ENCODE results near the gene TNIK. TPM values are rescaled to one million over a fixed set of nuclear protein-coding genes. Genes with fewer than 3 reads are reported as not detected.
A peak's percentile ranks its signal among the peaks of the same experiment; 100 is the strongest.

The TNIK gene
- total and polyA plus RNA-seq, 10 of the 15 experiments (the other 5 are each of a cell fraction or from before 2014, with no cell fraction given) = 13.9 to 74.3 (median 48.2) TPM

DNA sequence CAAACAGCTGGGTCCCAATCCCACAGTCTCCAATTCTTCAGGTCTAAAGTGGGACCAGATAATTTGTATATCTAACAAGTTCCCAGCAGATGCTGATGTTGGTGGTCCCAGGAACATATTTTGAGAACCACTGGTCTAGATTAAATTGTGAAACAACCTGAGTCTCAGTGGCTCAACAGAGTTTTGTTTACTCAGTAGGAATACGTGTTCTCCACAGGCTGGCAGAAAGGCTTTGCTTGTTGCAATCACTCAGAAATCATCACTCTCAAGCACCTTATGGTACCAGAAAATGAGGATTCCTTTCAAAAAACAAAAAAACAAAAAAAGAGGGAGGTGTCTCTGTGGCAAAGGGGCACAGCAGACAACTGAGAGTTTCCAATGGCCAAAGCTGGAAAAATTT, 118.0 kb downstream of the TNIK start (continued):
- TF ChIP-seq, protein P1, sequence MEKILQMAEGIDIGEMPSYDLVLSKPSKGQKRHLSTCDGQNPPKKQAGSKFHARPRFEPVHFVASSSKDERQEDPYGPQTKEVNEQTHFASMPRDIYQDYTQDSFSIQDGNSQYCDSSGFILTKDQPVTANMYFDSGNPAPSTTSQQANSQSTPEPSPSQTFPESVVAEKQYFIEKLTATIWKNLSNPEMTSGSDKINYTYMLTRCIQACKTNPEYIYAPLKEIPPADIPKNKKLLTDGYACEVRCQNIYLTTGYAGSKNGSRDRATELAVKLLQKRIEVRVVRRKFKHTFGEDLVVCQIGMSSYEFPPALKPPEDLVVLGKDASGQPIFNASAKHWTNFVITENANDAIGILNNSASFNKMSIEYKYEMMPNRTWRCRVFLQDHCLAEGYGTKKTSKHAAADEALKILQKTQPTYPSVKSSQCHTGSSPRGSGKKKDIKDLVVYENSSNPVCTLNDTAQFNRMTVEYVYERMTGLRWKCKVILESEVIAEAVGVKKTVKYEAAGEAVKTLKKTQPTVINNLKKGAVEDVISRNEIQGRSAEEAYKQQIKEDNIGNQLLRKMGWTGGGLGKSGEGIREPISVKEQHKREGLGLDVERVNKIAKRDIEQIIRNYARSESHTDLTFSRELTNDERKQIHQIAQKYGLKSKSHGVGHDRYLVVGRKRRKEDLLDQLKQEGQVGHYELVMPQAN (conservative IDR thresholded peaks at IDR 0.05) = no peak
- no peak for TF ChIP-seq FOS (IDR thresholded peaks at IDR 0.05; ENCODE audit: borderline replicate concordance, extremely low read depth, insufficient read length)
- TF ChIP-seq SP1 (IDR thresholded peaks at IDR 0.05; ENCODE audit: low read depth, low read length) = no peak
- TF ChIP-seq BHLHE40 (IDR thresholded peaks at IDR 0.05; ENCODE audit: borderline replicate concordance in 1 of 2, low read depth in 2 of 2, low read length in 1 of 2) = no peak
- TF ChIP-seq RAD51 (IDR thresholded peaks at IDR 0.05) = no peak
- TF ChIP-seq PML (IDR thresholded peaks at IDR 0.05; ENCODE audit: low read length) = no peak
- no peak for TF ChIP-seq RAD21 (IDR thresholded peaks at IDR 0.05; ENCODE audit: insufficient read depth, low read depth, low read length)

DNA sequence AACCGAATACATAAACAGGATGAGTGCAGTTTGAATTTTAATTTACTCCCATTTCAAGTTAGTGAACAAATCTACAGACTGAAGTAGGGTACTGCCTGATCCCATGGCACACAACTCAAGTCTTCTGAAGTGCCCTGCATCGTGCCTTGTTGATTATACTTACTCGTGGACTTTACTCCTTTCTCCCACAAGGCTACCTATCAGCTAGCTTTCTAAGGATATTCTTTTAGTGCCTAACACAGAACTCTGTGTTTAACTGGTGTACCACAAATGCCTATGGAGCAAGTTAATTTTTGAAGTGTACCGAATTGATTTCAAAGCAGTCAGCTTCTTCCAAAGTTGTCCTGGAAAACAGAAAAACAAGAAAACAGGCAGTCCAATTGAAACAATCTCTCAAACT, 119.8 kb downstream of the TNIK start:
- no peaks in the 10 kb centered on the region for H4K20me1 ChIP-seq (ENCODE audit: control insufficient read depth, insufficient read depth)
- CTCF ChIA-PET = interaction anchor here (0.7 to 1.3 kb wide), 7 partner anchors 9 to 417 kb away, joined by 3 to 5 read pairs (median 3); no protein-coding TSS in a partner anchor
- peaks cover 35% of the 10 kb centered on the region for H3K4me1 ChIP-seq (ENCODE audit: control insufficient read depth, insufficient read depth, low read length)
- no peaks in the 10 kb centered on the region for H3K27me3 ChIP-seq (replicated peaks in 1 of 2; ENCODE audit: control insufficient read depth in 2 of 2, insufficient read depth in 2 of 2, low read length in 1 of 2)
- RAD21 ChIA-PET (ENCODE audit: unreplicated experiment) = interaction anchor here (0.6 to 1.3 kb wide), 6 partner anchors 9 to 321 kb away, joined by 3 to 6 read pairs (median 4); no protein-coding TSS in a partner anchor
- H2AFZ ChIP-seq (ENCODE audit: control insufficient read depth, low read depth, low read length) = no peak overlapping the region
- H3K9me3 ChIP-seq (replicated peaks; ENCODE audit: control insufficient read depth, insufficient read depth, low read length) = peaks cover 15% of the 10 kb centered on the region
- H3K4me3 ChIP-seq = no peak overlapping the region
- H3K27ac ChIP-seq (ENCODE audit: control insufficient read depth, insufficient read depth) = peak overlapping the region; percentile 22; the same call in 1 of the 2 replicates
- intact Hi-C loops (cut with micrococcal nuclease; ENCODE audit: unreplicated experiment) (loop anchor here (10.0 kb wide), 1 partner anchor 224 kb away; no protein-coding TSS in a partner anchor), in situ Hi-C loops (cut with MboI) (no loop called here)
- peaks cover 1 to 12% of the 10 kb centered on the region in 2 experiments; a peak in 3 of 4 replicates for H3K36me3 ChIP-seq (ENCODE audit: control insufficient read depth in 2 of 2, insufficient read depth in 2 of 2, low read length in 1 of 2)
- no peak for ATAC-seq
- POLR2A ChIA-PET = interaction anchor here (0.6 to 1.4 kb wide), 2 partner anchors 11 to 157 kb away, joined by 3 to 9 read pairs; no protein-coding TSS in a partner anchor
- no peak for FAIRE-seq
- H3K9ac ChIP-seq (ENCODE audit: control insufficient read depth, insufficient read depth, low read length) = no peak overlapping the region
- no peak for DNase-seq (ENCODE audit: low read depth, low spot score)
- H3K79me2 ChIP-seq (ENCODE audit: control insufficient read depth, insufficient read depth, low read length) = peaks cover 85% of the 10 kb centered on the region
- H3K4me2 ChIP-seq (ENCODE audit: control insufficient read depth, insufficient read depth) = no peak overlapping the region
- no TSS peak for BruUV-seq (replicated peaks)
- SMC1A ChIA-PET (ENCODE audit: uncharacterized antibody, unreplicated experiment) = interaction anchor here (0.9 to 4.8 kb wide), 6 partner anchors 9 to 61 kb away, joined by 3 to 41 read pairs (median 6); no protein-coding TSS in a partner anchor
- WGBS (ENCODE audit: insufficient coverage, insufficient replicate concordance, low lambda C conversion rate, missing lambda C conversion rate) = 98% methylated on average over 4 of the region's 4 CpGs
- TF ChIP-seq POLR2A (IDR thresholded peaks at IDR 0.05; ENCODE audit: low read depth, low read length) = no peak
- no peak for TF ChIP-seq CREB1 (IDR thresholded peaks at IDR 0.05; ENCODE audit: low read depth)
- TF ChIP-seq, protein P2, sequence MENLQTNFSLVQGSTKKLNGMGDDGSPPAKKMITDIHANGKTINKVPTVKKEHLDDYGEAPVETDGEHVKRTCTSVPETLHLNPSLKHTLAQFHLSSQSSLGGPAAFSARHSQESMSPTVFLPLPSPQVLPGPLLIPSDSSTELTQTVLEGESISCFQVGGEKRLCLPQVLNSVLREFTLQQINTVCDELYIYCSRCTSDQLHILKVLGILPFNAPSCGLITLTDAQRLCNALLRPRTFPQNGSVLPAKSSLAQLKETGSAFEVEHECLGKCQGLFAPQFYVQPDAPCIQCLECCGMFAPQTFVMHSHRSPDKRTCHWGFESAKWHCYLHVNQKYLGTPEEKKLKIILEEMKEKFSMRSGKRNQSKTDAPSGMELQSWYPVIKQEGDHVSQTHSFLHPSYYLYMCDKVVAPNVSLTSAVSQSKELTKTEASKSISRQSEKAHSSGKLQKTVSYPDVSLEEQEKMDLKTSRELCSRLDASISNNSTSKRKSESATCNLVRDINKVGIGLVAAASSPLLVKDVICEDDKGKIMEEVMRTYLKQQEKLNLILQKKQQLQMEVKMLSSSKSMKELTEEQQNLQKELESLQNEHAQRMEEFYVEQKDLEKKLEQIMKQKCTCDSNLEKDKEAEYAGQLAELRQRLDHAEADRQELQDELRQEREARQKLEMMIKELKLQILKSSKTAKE (IDR thresholded peaks at IDR 0.05; ENCODE audit: low read depth, poor library complexity, severe bottlenecking) = no peak
- no peak for TF ChIP-seq KLF5 (IDR thresholded peaks at IDR 0.05; ENCODE audit: partially characterized antibody)
- no peak for TF ChIP-seq RELA (IDR thresholded peaks at IDR 0.05; ENCODE audit: borderline replicate concordance, partially characterized antibody)
- TF ChIP-seq, protein P3, sequence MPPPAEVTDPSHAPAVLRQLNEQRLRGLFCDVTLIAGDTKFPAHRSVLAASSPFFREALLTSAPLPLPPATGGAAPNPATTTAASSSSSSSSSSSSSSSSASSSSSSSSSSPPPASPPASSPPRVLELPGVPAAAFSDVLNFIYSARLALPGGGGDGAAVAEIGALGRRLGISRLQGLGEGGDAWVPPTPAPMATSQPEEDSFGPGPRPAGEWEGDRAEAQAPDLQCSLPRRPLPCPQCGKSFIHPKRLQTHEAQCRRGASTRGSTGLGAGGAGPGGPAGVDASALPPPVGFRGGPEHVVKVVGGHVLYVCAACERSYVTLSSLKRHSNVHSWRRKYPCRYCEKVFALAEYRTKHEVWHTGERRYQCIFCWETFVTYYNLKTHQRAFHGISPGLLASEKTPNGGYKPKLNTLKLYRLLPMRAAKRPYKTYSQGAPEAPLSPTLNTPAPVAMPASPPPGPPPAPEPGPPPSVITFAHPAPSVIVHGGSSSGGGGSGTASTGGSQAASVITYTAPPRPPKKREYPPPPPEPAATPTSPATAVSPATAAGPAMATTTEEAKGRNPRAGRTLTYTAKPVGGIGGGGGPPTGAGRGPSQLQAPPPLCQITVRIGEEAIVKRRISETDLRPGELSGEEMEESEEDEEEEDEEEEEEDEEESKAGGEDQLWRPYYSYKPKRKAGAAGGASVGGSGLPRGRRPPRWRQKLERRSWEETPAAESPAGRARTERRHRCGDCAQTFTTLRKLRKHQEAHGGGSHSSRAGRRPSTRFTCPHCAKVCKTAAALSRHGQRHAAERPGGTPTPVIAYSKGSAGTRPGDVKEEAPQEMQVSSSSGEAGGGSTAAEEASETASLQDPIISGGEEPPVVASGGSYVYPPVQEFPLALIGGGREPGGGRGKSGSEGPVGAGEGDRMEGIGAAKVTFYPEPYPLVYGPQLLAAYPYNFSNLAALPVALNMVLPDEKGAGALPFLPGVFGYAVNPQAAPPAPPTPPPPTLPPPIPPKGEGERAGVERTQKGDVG (CRISPR knock-in tag; IDR thresholded peaks at IDR 0.05) = no peak
- no peak for TF ChIP-seq SMAD1 (IDR thresholded peaks at IDR 0.05; ENCODE audit: low read depth, partially characterized antibody)
- TF ChIP-seq BACH1 (IDR thresholded peaks at IDR 0.05; ENCODE audit: borderline replicate concordance) = no peak

All from GM12878 (cell line).